ENCODE results near the gene INPP1. TPM values are rescaled to one million over a fixed set of nuclear protein-coding genes. Genes with fewer than 3 reads are reported as not detected.
"Not testable (repeated sequence)": the region's sequence is repeated elsewhere in the genome, so short reads cannot be mapped to it uniquely, and the experiment has no call there.

The INPP1 gene
- total RNA-seq, 1 donor from 2014 or later = 11.7 TPM

- Mint-ChIP-seq H3K4me3 (ENCODE audit: unreplicated experiment) (no peak overlapping the region), H3K27me3 (ENCODE audit: unreplicated experiment) (peaks cover 4% of the 10 kb centered on the region), H3K4me1 (ENCODE audit: unreplicated experiment) (peaks cover 24% of the 10 kb centered on the region), H3K36me3 (ENCODE audit: low read depth, unreplicated experiment) (peaks cover 26% of the 10 kb centered on the region), H3K27ac (ENCODE audit: unreplicated experiment) (no peak overlapping the region), H3K9me3 (ENCODE audit: unreplicated experiment) (no peaks in the 10 kb centered on the region)
- DNase-seq (ENCODE audit: low spot score) = no peak
- TF ChIP-seq, protein P1, sequence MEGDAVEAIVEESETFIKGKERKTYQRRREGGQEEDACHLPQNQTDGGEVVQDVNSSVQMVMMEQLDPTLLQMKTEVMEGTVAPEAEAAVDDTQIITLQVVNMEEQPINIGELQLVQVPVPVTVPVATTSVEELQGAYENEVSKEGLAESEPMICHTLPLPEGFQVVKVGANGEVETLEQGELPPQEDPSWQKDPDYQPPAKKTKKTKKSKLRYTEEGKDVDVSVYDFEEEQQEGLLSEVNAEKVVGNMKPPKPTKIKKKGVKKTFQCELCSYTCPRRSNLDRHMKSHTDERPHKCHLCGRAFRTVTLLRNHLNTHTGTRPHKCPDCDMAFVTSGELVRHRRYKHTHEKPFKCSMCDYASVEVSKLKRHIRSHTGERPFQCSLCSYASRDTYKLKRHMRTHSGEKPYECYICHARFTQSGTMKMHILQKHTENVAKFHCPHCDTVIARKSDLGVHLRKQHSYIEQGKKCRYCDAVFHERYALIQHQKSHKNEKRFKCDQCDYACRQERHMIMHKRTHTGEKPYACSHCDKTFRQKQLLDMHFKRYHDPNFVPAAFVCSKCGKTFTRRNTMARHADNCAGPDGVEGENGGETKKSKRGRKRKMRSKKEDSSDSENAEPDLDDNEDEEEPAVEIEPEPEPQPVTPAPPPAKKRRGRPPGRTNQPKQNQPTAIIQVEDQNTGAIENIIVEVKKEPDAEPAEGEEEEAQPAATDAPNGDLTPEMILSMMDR (IDR thresholded peaks at IDR 0.05; ENCODE audit: unreplicated experiment) = no peak
Observed at GRCh38 chr2:190304404-190304803, 39.0 kb upstream of the INPP1 start.

DNA sequence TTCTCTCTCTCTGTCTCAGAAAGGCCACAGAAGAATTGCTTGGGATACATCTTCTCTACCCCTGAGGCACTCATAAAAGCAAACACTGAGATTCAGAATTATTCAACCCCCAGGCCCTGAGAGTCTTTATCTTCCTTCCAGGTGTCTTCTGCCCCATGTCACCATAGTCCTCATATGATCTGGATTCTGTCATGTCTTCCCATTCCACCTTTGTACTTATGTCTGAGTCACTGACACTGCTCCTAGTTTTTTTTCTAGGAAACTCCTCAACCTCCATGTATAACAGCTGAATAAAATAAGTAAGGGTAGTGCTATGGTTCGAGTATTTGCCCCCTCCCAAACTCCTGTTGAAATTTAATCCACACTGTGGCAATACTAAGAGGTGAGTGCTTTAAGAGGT lies 35.4 kb upstream of the INPP1 start:
- Mint-ChIP-seq H3K4me3 (ENCODE audit: unreplicated experiment) (no peak overlapping the region), H3K4me1 (ENCODE audit: unreplicated experiment) (no peaks in the 10 kb centered on the region), H3K36me3 (ENCODE audit: low read depth, unreplicated experiment) (peaks cover 9% of the 10 kb centered on the region), H3K9me3 (ENCODE audit: unreplicated experiment) (no peaks in the 10 kb centered on the region), H3K27me3 (ENCODE audit: unreplicated experiment) (no peaks in the 10 kb centered on the region), H3K27ac (ENCODE audit: unreplicated experiment) (no peak overlapping the region)
- TF ChIP-seq, protein P1 (IDR thresholded peaks at IDR 0.05; ENCODE audit: unreplicated experiment) = no peak
- no peak for DNase-seq (ENCODE audit: low spot score)

- peaks cover 10% of the 10 kb centered on the region for H3K4me1 Mint-ChIP-seq (ENCODE audit: unreplicated experiment)
- H3K9me3 Mint-ChIP-seq (ENCODE audit: unreplicated experiment) = no peaks in the 10 kb centered on the region
- H3K27me3 Mint-ChIP-seq (ENCODE audit: unreplicated experiment) = no peaks in the 10 kb centered on the region
- peaks cover 9% of the 10 kb centered on the region for H3K36me3 Mint-ChIP-seq (ENCODE audit: low read depth, unreplicated experiment)
- H3K4me3 Mint-ChIP-seq (ENCODE audit: unreplicated experiment) = no peak overlapping the region
- TF ChIP-seq, protein P1 (IDR thresholded peaks at IDR 0.05; ENCODE audit: unreplicated experiment) = no peak
- no peak for DNase-seq (ENCODE audit: low spot score)
- H3K27ac Mint-ChIP-seq (ENCODE audit: unreplicated experiment) = no peak overlapping the region
Observed at GRCh38 chr2:190311893-190312634, 31.3 kb upstream of the INPP1 start.

- DNase-seq (ENCODE audit: low spot score); H3K4me3 Mint-ChIP-seq (ENCODE audit: unreplicated experiment); H3K27me3 Mint-ChIP-seq (ENCODE audit: unreplicated experiment); H3K27ac Mint-ChIP-seq (ENCODE audit: unreplicated experiment); H3K9me3 Mint-ChIP-seq (ENCODE audit: unreplicated experiment); H3K36me3 Mint-ChIP-seq (ENCODE audit: low read depth, unreplicated experiment): not testable (repeated sequence)
- H3K4me1 Mint-ChIP-seq (ENCODE audit: unreplicated experiment) = peaks cover 16% of the 10 kb centered on the region
Observed at GRCh38 chr2:190312635-190313025, 30.8 kb upstream of the INPP1 start.

DNA sequence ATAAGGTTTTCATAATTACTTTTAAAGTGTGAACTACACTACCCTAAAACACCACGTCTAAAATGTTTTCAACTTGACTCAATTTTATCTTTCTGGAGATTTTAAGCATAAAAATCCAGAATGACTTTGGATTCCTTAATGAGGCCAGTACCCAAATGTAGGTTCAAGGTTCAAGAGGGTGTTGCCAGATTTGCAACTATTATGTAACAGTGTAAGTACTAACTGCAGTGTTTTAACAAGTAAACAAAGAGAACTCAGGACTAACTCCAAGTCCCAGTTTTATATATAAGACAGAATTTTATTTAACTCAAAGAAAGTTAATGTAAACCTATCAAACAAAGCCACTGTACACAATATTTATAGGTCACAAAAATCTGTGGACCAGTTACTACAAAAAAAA lies 29.5 kb upstream of the INPP1 start:
- Mint-ChIP-seq H3K4me3 (ENCODE audit: unreplicated experiment) (no peak overlapping the region), H3K27ac (ENCODE audit: unreplicated experiment) (no peak overlapping the region), H3K36me3 (ENCODE audit: low read depth, unreplicated experiment) (peaks cover 5% of the 10 kb centered on the region), H3K9me3 (ENCODE audit: unreplicated experiment) (no peaks in the 10 kb centered on the region), H3K4me1 (ENCODE audit: unreplicated experiment) (peaks cover 19% of the 10 kb centered on the region), H3K27me3 (ENCODE audit: unreplicated experiment) (no peaks in the 10 kb centered on the region)
- no peak for DNase-seq (ENCODE audit: low spot score)
- TF ChIP-seq, protein P1 (IDR thresholded peaks at IDR 0.05; ENCODE audit: unreplicated experiment) = no peak

Measured in endothelial cell (in vitro differentiated cells).